DOHH2 (cell line): Measurements from ENCODE around the gene PRRX1.

ENCODE experiments used
- H3F3A ChIP-seq: fragments of 200-600 bp; sonication (generic), shearing (Covaris generic); 2 replicates; pipeline ENCODE4 v1.6.0; 2016; ENCODE audit warnings: antibody characterized with exemption, mild to moderate bottlenecking; ENCODE audit not compliant: control insufficient read depth, insufficient read depth
- H3K27ac ChIP-seq: fragments of 200-600 bp; sonication (generic); 2 replicates; pipeline ENCODE4 v1.5.1; 2014; ENCODE audit warnings: low read depth, mild to moderate bottlenecking, low read length, moderate library complexity
- H3K27me3 ChIP-seq: fragments of 200-600 bp; sonication (generic); 2 replicates; pipeline ENCODE4 v1.6.1; 2014; ENCODE audit warnings: mild to moderate bottlenecking, low read length, mixed read lengths; ENCODE audit not compliant: control insufficient read depth
- H3K36me3 ChIP-seq: fragments of 200-600 bp; sonication (generic); 2 replicates; pipeline ENCODE4 v1.6.1; 2014; ENCODE audit warnings: mild to moderate bottlenecking, low read length, moderate library complexity, mixed read lengths; ENCODE audit not compliant: control insufficient read depth
- H3K4me1 ChIP-seq: fragments of 200-600 bp; sonication (generic); 2 replicates; pipeline ENCODE4 v1.6.1; 2014; ENCODE audit warnings: mild to moderate bottlenecking, low read length, mixed read lengths; ENCODE audit not compliant: control insufficient read depth
- H3K4me2 ChIP-seq: fragments of 200-600 bp; sonication (generic); 2 replicates; pipeline ENCODE4 v1.6.0; 2014; ENCODE audit warnings: mild to moderate bottlenecking, low read length, moderate library complexity
- H3K4me3 ChIP-seq: fragments of 200-600 bp; sonication (generic); 2 replicates; pipeline ENCODE4 v1.5.1; 2014; ENCODE audit warnings: mild to moderate bottlenecking, low read length, mixed read lengths
- H3K79me2 ChIP-seq: fragments of 200-600 bp; sonication (generic); 2 replicates; pipeline ENCODE4 v1.6.1; 2014; ENCODE audit warnings: mild to moderate bottlenecking, low read length, mixed read lengths; ENCODE audit not compliant: control insufficient read depth
- H3K9me2 ChIP-seq: fragments of 200-600 bp; sonication (generic); replicated peaks from 2 replicates; pipeline ENCODE4 v1.6.1; 2014; ENCODE audit warnings: mild to moderate bottlenecking, low read length, mixed read lengths; ENCODE audit not compliant: control insufficient read depth
- H3K9me3 ChIP-seq: fragments of 200-600 bp; sonication (generic); 2 replicates; pipeline ENCODE4 v1.6.1; 2014; ENCODE audit warnings: antibody characterized with exemption, low read length, mixed read lengths; ENCODE audit not compliant: control insufficient read depth, insufficient read depth
- H4K20me1 ChIP-seq: fragments of 200-600 bp; sonication (generic); 2 replicates; pipeline ENCODE4 v1.6.0; 2014; ENCODE audit warnings: low read depth, mild to moderate bottlenecking, antibody characterized with exemption, low read length, moderate library complexity; ENCODE audit not compliant: control insufficient read depth, insufficient read depth
- EZH2phosphoT487 ChIP-seq: fragments of 200-600 bp; sonication (generic); IDR thresholded peaks from 2 replicates; pipeline ENCODE4 v1.6.1; 2017; ENCODE audit warnings: borderline replicate concordance, mild to moderate bottlenecking, antibody characterized with exemption, low read length, moderate library complexity, mixed read lengths
- TF ChIP-seq, protein P1 (sequence below): fragments of 200-600 bp; sonication (generic); IDR thresholded peaks from one replicate; pipeline ENCODE4 v1.5.1; 2014; ENCODE audit warnings: antibody characterized with exemption, mild to moderate bottlenecking, low read depth, low read length; ENCODE audit not compliant: poor library complexity, severe bottlenecking

Gene PRRX1

GRCh38 chr1:170731566-170732251, 67.8 kb downstream of the PRRX1 start:
- no peaks in the 10 kb centered on the region for H3K79me2 ChIP-seq
- H3K4me1 ChIP-seq: no peaks in the 10 kb centered on the region
- no peaks in the 10 kb centered on the region for H3K36me3 ChIP-seq
- H3K27me3 ChIP-seq: no peaks in the 10 kb centered on the region
- H3K9me2 ChIP-seq: no peaks in the 10 kb centered on the region
- H3K4me2 ChIP-seq: no peak overlapping the region
- no peak for TF ChIP-seq EZH2phosphoT487
- TF ChIP-seq, protein P1, sequence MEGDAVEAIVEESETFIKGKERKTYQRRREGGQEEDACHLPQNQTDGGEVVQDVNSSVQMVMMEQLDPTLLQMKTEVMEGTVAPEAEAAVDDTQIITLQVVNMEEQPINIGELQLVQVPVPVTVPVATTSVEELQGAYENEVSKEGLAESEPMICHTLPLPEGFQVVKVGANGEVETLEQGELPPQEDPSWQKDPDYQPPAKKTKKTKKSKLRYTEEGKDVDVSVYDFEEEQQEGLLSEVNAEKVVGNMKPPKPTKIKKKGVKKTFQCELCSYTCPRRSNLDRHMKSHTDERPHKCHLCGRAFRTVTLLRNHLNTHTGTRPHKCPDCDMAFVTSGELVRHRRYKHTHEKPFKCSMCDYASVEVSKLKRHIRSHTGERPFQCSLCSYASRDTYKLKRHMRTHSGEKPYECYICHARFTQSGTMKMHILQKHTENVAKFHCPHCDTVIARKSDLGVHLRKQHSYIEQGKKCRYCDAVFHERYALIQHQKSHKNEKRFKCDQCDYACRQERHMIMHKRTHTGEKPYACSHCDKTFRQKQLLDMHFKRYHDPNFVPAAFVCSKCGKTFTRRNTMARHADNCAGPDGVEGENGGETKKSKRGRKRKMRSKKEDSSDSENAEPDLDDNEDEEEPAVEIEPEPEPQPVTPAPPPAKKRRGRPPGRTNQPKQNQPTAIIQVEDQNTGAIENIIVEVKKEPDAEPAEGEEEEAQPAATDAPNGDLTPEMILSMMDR: no peak
- H3K9me3 ChIP-seq: no peaks in the 10 kb centered on the region
- H3K4me3 ChIP-seq: no peak overlapping the region
- H3K27ac ChIP-seq: no peak overlapping the region
- no peaks in the 10 kb centered on the region for H3F3A ChIP-seq
- H4K20me1 ChIP-seq: no peaks in the 10 kb centered on the region

- H3K79me2 ChIP-seq: no peaks in the 10 kb centered on the region
These were observed 68.3 kb downstream of the PRRX1 start for GRCh38 chr1:170732252-170732588.

GRCh38 chr1:170734412-170735175, 70.7 kb downstream of the PRRX1 start:
- no peak for TF ChIP-seq EZH2phosphoT487
- Histone ChIP-seq H4K20me1 (no peaks in the 10 kb centered on the region), H3K27me3 (no peaks in the 10 kb centered on the region), H3K9me2 (no peaks in the 10 kb centered on the region), H3K4me1 (no peaks in the 10 kb centered on the region), H3K36me3 (no peaks in the 10 kb centered on the region), H3K4me2 (no peak overlapping the region), H3K4me3 (no peak overlapping the region), H3K79me2 (no peaks in the 10 kb centered on the region), H3K9me3 (no peaks in the 10 kb centered on the region), H3F3A (no peaks in the 10 kb centered on the region), H3K27ac (no peak overlapping the region)

More at GRCh38 chr1:170732252-170732588, 68.3 kb downstream of the PRRX1 start:
- H4K20me1 ChIP-seq: no peaks in the 10 kb centered on the region
- H3K4me1 ChIP-seq: no peaks in the 10 kb centered on the region
- TF ChIP-seq EZH2phosphoT487: no peak
- TF ChIP-seq, protein P1: no peak
- no peak overlapping the region for H3K4me3 ChIP-seq
- no peaks in the 10 kb centered on the region for H3K9me3 ChIP-seq
- no peaks in the 10 kb centered on the region for H3K36me3 ChIP-seq
- no peak overlapping the region for H3K27ac ChIP-seq
- H3K9me2 ChIP-seq: no peaks in the 10 kb centered on the region
- no peaks in the 10 kb centered on the region for H3F3A ChIP-seq
- no peak overlapping the region for H3K4me2 ChIP-seq
- H3K27me3 ChIP-seq: no peaks in the 10 kb centered on the region
